ENCODE data around the gene CFAP300. TPM values are rescaled to one million over a fixed set of nuclear protein-coding genes. Genes with fewer than 3 reads are reported as not detected.
A peak's percentile ranks its signal among the peaks of the same experiment; 100 is the strongest.

CFAP300 gene
- total RNA-seq = 3.1 and 4.9 TPM in 2 replicates
- long read RNA-seq, transcript CFAP300-201 (7 exons, 2,193 nt) = major isoform, 13 of 16 reads
- long read RNA-seq, partial matches to known transcripts = 2 of 16 reads
- long read RNA-seq, other reads (novel, unspliced or antisense) = 1 of 16 reads

DNA sequence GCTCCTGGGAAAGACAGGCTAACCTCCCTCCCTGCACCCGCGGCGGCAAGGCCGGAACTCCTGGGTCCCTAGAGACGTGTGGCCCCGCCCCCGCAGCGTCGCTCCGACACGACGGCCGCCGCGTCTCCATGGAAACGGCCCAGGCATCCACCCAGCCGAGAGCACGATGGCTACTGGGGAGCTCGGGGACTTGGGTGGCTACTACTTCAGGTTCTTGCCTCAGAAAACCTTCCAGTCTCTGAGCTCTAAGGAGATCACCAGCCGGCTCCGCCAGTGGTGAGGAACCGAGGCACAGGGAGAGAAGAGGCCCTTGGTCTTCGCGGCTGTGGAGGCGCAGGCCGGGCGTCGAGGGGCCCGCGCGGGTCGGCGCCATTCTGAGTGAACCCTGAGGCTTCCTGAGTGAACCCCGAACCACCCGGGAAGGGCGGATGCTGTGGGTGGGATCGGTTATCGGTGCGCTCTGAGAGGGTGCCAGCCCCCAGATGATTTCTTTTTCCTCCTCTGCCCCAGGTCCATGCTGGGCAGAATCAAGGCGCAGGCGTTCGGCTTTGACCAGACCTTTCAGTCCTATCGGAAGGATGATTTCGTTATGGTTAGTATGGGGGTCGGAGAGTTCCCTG, at the start of gene CFAP300:
Gene CFAP300 (plus strand): TSS at position 133 of the 620 bp plus-strand sequence. CDS start 34 bp downstream, at position 167.
- H3K36me3 Mint-ChIP-seq (ENCODE audit: unreplicated experiment) = no peaks in the 10 kb centered on the region
- no peaks in the 10 kb centered on the region for H3K9me3 Mint-ChIP-seq (ENCODE audit: unreplicated experiment)
- TF ChIP-seq, protein P1, sequence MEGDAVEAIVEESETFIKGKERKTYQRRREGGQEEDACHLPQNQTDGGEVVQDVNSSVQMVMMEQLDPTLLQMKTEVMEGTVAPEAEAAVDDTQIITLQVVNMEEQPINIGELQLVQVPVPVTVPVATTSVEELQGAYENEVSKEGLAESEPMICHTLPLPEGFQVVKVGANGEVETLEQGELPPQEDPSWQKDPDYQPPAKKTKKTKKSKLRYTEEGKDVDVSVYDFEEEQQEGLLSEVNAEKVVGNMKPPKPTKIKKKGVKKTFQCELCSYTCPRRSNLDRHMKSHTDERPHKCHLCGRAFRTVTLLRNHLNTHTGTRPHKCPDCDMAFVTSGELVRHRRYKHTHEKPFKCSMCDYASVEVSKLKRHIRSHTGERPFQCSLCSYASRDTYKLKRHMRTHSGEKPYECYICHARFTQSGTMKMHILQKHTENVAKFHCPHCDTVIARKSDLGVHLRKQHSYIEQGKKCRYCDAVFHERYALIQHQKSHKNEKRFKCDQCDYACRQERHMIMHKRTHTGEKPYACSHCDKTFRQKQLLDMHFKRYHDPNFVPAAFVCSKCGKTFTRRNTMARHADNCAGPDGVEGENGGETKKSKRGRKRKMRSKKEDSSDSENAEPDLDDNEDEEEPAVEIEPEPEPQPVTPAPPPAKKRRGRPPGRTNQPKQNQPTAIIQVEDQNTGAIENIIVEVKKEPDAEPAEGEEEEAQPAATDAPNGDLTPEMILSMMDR (IDR thresholded peaks at IDR 0.05) = no peak
- H3K27ac Mint-ChIP-seq (ENCODE audit: unreplicated experiment) = peak within 1 kb of the TSS; percentile 95
- H3K27me3 Mint-ChIP-seq (ENCODE audit: unreplicated experiment) = no peaks in the 10 kb centered on the region
- DNase-seq (ENCODE audit: extremely low spot score, unreplicated experiment) = peak; percentile 98
- peaks cover 9% of the 10 kb centered on the region for H3K4me1 Mint-ChIP-seq (ENCODE audit: unreplicated experiment)
- H3K4me3 Mint-ChIP-seq (ENCODE audit: unreplicated experiment) = peak within 1 kb of the TSS; percentile 85

DNA sequence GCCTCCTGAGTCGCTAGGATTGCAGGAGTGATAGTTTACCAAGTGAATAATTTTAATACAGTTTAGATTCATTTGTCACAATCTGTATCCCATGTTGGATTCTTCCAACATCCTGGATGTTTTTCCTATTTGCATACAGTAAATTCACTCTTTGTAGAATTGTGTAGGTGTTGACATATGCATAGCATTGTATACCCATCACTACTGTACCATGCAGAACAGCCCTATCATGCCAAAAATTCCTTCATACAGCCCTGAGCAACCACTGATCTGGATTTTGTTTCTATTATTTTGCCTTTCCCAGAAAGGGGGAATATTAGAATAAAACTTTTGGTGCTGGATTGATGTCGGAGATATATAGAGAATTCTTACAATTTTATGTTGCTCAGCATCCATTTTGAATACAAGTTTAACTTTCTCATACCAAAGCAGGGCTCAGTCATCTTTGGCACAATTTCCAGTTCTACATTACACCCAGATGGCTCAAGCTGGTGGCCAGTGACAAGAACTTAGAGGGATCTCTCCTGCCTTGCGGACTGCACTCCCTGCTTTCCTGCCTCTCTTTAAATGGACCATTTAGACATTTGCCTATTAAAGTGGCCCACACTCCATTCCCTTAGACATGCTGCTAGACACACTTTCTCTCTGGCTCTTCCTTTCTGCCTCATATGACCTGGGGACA, 45.4 kb upstream of the CFAP300 start:
- peaks cover 14% of the 10 kb centered on the region for H3K36me3 Mint-ChIP-seq (ENCODE audit: unreplicated experiment)
- no peak overlapping the region for H3K4me3 Mint-ChIP-seq (ENCODE audit: unreplicated experiment)
- H3K27ac Mint-ChIP-seq (ENCODE audit: unreplicated experiment) = no peak overlapping the region
- TF ChIP-seq, protein P1 (IDR thresholded peaks at IDR 0.05) = no peak
- DNase-seq (ENCODE audit: extremely low spot score, unreplicated experiment) = no peak
- H3K4me1 Mint-ChIP-seq (ENCODE audit: unreplicated experiment) = no peaks in the 10 kb centered on the region
- no peaks in the 10 kb centered on the region for H3K27me3 Mint-ChIP-seq (ENCODE audit: unreplicated experiment)
- no peaks in the 10 kb centered on the region for H3K9me3 Mint-ChIP-seq (ENCODE audit: unreplicated experiment)

DNA sequence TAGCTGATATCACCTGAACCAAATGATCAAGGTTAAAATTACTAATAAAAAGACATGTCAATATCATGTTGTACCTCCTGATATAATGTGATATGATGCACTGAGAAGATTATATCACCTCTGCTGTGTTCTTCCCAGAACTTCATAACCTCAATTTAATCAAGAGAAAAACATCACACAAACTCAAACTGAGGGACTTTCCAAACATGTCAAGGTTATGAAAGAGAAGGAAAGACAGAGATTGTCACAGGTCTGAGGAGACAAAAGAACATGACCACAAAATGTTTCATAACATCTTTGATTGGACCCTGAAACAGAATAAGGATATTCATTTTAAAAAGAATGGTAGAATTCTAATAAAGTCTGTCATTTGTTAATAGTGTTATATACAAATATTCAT, 43.0 kb upstream of the CFAP300 start:
- peaks cover 8% of the 10 kb centered on the region for H3K36me3 Mint-ChIP-seq (ENCODE audit: unreplicated experiment)
- H3K27me3 Mint-ChIP-seq (ENCODE audit: unreplicated experiment) = no peaks in the 10 kb centered on the region
- H3K9me3 Mint-ChIP-seq (ENCODE audit: unreplicated experiment) = no peaks in the 10 kb centered on the region
- peaks cover 9% of the 10 kb centered on the region for H3K4me1 Mint-ChIP-seq (ENCODE audit: unreplicated experiment)
- no peak for DNase-seq (ENCODE audit: extremely low spot score, unreplicated experiment)
- H3K4me3 Mint-ChIP-seq (ENCODE audit: unreplicated experiment) = no peak overlapping the region
- no peak overlapping the region for H3K27ac Mint-ChIP-seq (ENCODE audit: unreplicated experiment)
- TF ChIP-seq, protein P1 (IDR thresholded peaks at IDR 0.05) = no peak

DNA sequence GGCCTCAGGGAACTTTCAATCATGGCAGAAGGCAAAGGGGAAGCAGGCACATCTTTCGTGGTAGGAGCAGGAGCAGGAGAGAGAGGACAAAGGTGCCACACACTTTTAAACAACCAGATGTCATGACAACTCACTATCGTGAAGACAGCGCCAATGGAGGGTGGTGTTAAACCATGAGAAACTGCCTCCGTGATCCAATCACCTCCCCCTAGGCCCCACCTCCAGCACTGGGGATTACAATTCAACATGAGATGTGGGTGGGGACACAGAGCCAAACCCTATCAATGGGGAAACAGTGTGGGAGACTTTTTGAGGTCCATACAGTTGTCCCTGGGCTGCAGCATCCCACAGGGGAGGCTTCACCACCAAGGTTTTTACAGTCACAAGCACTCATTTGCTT, 41.9 kb upstream of the CFAP300 start:
- H3K4me1 Mint-ChIP-seq (ENCODE audit: unreplicated experiment) = peaks cover 17% of the 10 kb centered on the region
- DNase-seq (ENCODE audit: extremely low spot score, unreplicated experiment) = no peak
- no peaks in the 10 kb centered on the region for H3K9me3 Mint-ChIP-seq (ENCODE audit: unreplicated experiment)
- H3K4me3 Mint-ChIP-seq (ENCODE audit: unreplicated experiment) = no peak overlapping the region
- no peak overlapping the region for H3K27ac Mint-ChIP-seq (ENCODE audit: unreplicated experiment)
- TF ChIP-seq, protein P1 (IDR thresholded peaks at IDR 0.05) = no peak
- H3K27me3 Mint-ChIP-seq (ENCODE audit: unreplicated experiment) = no peaks in the 10 kb centered on the region
- peaks cover 4% of the 10 kb centered on the region for H3K36me3 Mint-ChIP-seq (ENCODE audit: unreplicated experiment)

Data from osteocyte (in vitro differentiated cells).